ENCODE measurements around the gene ABCA8.

GRCh38 chr17:68834328-68834836, 120.8 kb downstream of the ABCA8 start:
- TF ChIP-seq NFATC4 (CRISPR knock-in tag; IDR thresholded peaks at IDR 0.05) (no peak), TEAD4 (CRISPR knock-in tag; IDR thresholded peaks at IDR 0.05) (no peak), KAT7 (CRISPR knock-in tag; IDR thresholded peaks at IDR 0.05; ENCODE audit: borderline replicate concordance) (no peak), TEAD1 (CRISPR knock-in tag; IDR thresholded peaks at IDR 0.05) (no peak), MXD4 (CRISPR knock-in tag; IDR thresholded peaks at IDR 0.05; ENCODE audit: borderline replicate concordance) (no peak), E2F4 (CRISPR knock-in tag; IDR thresholded peaks at IDR 0.05; ENCODE audit: borderline replicate concordance, low read depth) (no peak), CTCF (IDR thresholded peaks at IDR 0.05) (no peak), USF2 (CRISPR knock-in tag; IDR thresholded peaks at IDR 0.05) (no peak), TP53 (CRISPR knock-in tag; IDR thresholded peaks at IDR 0.05) (no peak), GRHL2 (CRISPR knock-in tag; IDR thresholded peaks at IDR 0.05; ENCODE audit: insufficient replicate concordance, severe bottlenecking) (no peak), CREM (CRISPR knock-in tag; IDR thresholded peaks at IDR 0.05) (no peak)
- TF ChIP-seq, protein P1, sequence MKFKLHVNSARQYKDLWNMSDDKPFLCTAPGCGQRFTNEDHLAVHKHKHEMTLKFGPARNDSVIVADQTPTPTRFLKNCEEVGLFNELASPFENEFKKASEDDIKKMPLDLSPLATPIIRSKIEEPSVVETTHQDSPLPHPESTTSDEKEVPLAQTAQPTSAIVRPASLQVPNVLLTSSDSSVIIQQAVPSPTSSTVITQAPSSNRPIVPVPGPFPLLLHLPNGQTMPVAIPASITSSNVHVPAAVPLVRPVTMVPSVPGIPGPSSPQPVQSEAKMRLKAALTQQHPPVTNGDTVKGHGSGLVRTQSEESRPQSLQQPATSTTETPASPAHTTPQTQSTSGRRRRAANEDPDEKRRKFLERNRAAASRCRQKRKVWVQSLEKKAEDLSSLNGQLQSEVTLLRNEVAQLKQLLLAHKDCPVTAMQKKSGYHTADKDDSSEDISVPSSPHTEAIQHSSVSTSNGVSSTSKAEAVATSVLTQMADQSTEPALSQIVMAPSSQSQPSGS (CRISPR knock-in tag; IDR thresholded peaks at IDR 0.05; ENCODE audit: borderline replicate concordance, low read depth): no peak
- TF ChIP-seq, protein P2, sequence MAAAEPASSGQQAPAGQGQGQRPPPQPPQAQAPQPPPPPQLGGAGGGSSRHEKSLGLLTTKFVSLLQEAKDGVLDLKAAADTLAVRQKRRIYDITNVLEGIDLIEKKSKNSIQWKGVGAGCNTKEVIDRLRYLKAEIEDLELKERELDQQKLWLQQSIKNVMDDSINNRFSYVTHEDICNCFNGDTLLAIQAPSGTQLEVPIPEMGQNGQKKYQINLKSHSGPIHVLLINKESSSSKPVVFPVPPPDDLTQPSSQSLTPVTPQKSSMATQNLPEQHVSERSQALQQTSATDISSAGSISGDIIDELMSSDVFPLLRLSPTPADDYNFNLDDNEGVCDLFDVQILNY (CRISPR knock-in tag; IDR thresholded peaks at IDR 0.05): no peak
